Measurements from ENCODE around the gene TUBGCP3. TPM values are rescaled to one million over a fixed set of nuclear protein-coding genes. Genes with fewer than 3 reads are reported as not detected.
A peak's percentile ranks its signal among the peaks of the same experiment; 100 is the strongest.

The TUBGCP3 gene
- total RNA-seq, 2 experiments from 2014 or later = 30.6 to 31.3 TPM

DNA sequence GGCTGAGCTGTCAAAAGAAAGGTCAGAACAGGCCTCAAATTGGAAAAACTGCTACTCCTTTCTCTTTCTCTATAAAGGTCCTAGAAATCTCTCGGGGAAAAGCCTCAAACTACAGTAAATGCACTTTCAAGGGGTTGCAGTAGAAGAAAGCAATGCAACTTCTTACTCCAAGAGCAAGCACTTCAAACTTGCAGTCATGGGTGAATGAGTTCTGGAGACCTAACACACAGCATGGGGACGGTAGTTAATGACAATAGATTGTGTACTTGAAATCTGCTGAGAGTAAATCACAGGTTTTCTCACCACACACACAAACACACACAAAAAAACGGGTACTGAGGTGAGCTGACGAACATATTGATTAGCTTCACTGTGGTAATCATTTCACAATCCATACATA is 11.8 kb downstream of the TUBGCP3 start:
- Histone ChIP-seq H3K27ac (ENCODE audit: low read depth in 1 of 2, low read length in 2 of 2) (no peak overlapping the region), H3K36me3 (ENCODE audit: insufficient read depth, low read length) (no peaks in the 10 kb centered on the region), H3K27me3 (ENCODE audit: control insufficient read depth in 1 of 2, insufficient read depth in 2 of 2, low read length in 2 of 2) (no peaks in the 10 kb centered on the region), H3K4me3 (ENCODE audit: low read length) (no peak overlapping the region), H3K9me3 (ENCODE audit: control insufficient read depth in 1 of 2, insufficient read depth in 1 of 2, low read length in 2 of 2) (peaks cover 0 to 5% of the 10 kb centered on the region in 2 experiments), H3K4me1 (ENCODE audit: insufficient read depth, low read length) (peaks cover 19% of the 10 kb centered on the region)
- TF ChIP-seq CTCF (IDR thresholded peaks at IDR 0.05) = no peak
- CTCF ChIA-PET = no interaction called here
- Mint-ChIP-seq H3K9me3 (no peaks in the 10 kb centered on the region), H3K27ac (no peak overlapping the region), H3K4me1 (ENCODE audit: low read depth) (peaks cover 65% of the 10 kb centered on the region), H3K27me3 (no peaks in the 10 kb centered on the region), H3K36me3 (ENCODE audit: low read depth) (peaks cover 16% of the 10 kb centered on the region), H3K4me3 (no peak overlapping the region)
- ATAC-seq (ENCODE audit: poor library complexity) (no peak), DNase-seq (no peak)
- POLR2A ChIA-PET = no interaction called here
- intact Hi-C loops (cut with DNase I, micrococcal nuclease) = no loop called here

GRCh38 chr13:112575675-112576074 is 12.3 kb downstream of the TUBGCP3 start:
- H3K4me3 ChIP-seq (ENCODE audit: low read length) = no peak overlapping the region
- peaks cover 19% of the 10 kb centered on the region for H3K4me1 ChIP-seq (ENCODE audit: insufficient read depth, low read length)
- Mint-ChIP-seq H3K27ac (no peak overlapping the region), H3K36me3 (ENCODE audit: low read depth) (peaks cover 21% of the 10 kb centered on the region), H3K9me3 (no peaks in the 10 kb centered on the region), H3K4me1 (ENCODE audit: low read depth) (peaks cover 71% of the 10 kb centered on the region), H3K4me3 (no peak overlapping the region), H3K27me3 (no peaks in the 10 kb centered on the region)
- no peak for TF ChIP-seq CTCF (IDR thresholded peaks at IDR 0.05)
- intact Hi-C loops (cut with DNase I, micrococcal nuclease) = no loop called here
- POLR2A ChIA-PET = no interaction called here
- H3K27ac ChIP-seq (ENCODE audit: low read depth in 1 of 2, low read length in 2 of 2) = no peak overlapping the region
- no peaks in the 10 kb centered on the region for H3K36me3 ChIP-seq (ENCODE audit: insufficient read depth, low read length)
- DNase-seq (no peak), ATAC-seq (ENCODE audit: poor library complexity) (no peak)
- H3K9me3 ChIP-seq (ENCODE audit: control insufficient read depth in 1 of 2, insufficient read depth in 1 of 2, low read length in 2 of 2) = peaks cover 0 to 5% of the 10 kb centered on the region in 2 experiments
- CTCF ChIA-PET = interaction anchor here (1.0 kb wide), 1 partner anchor 13 kb away, joined by 3 read pairs; no protein-coding TSS in a partner anchor
- no peaks in the 10 kb centered on the region for H3K27me3 ChIP-seq (ENCODE audit: control insufficient read depth in 1 of 2, insufficient read depth in 2 of 2, low read length in 2 of 2)

- TF ChIP-seq CTCF (IDR thresholded peaks at IDR 0.05) = no peak
- ChIA-PET CTCF (interaction anchor here (1.0 kb wide), 1 partner anchor 14 kb away, joined by 3 read pairs; no protein-coding TSS in a partner anchor), POLR2A (no interaction called here)
- Histone ChIP-seq H3K36me3 (ENCODE audit: insufficient read depth, low read length) (no peaks in the 10 kb centered on the region), H3K4me1 (ENCODE audit: insufficient read depth, low read length) (peaks cover 19% of the 10 kb centered on the region), H3K27me3 (ENCODE audit: control insufficient read depth in 1 of 2, insufficient read depth in 2 of 2, low read length in 2 of 2) (no peaks in the 10 kb centered on the region), H3K9me3 (ENCODE audit: control insufficient read depth in 1 of 2, insufficient read depth in 1 of 2, low read length in 2 of 2) (peaks cover 0 to 5% of the 10 kb centered on the region in 2 experiments), H3K4me3 (ENCODE audit: low read length) (no peak overlapping the region), H3K27ac (ENCODE audit: low read depth in 1 of 2, low read length in 2 of 2) (no peak overlapping the region)
- H3K27me3 Mint-ChIP-seq = no peaks in the 10 kb centered on the region
- peak in 1 of 14 experiments; percentile 9 for DNase-seq
- peaks cover 72% of the 10 kb centered on the region for H3K4me1 Mint-ChIP-seq (ENCODE audit: low read depth)
- H3K36me3 Mint-ChIP-seq (ENCODE audit: low read depth) = peaks cover 22% of the 10 kb centered on the region
- ATAC-seq (ENCODE audit: poor library complexity) = no peak
- H3K9me3 Mint-ChIP-seq = no peaks in the 10 kb centered on the region
- peak overlapping the region; percentile 24 for H3K27ac Mint-ChIP-seq
- no peak overlapping the region for H3K4me3 Mint-ChIP-seq
- intact Hi-C loops (cut with DNase I, micrococcal nuclease) = no loop called here
Measured at GRCh38 chr13:112574834-112575613, 12.9 kb downstream of the TUBGCP3 start.
